Measurements from ENCODE around the gene ID3. TPM values are rescaled to one million over a fixed set of nuclear protein-coding genes. Genes with fewer than 3 reads are reported as not detected.

The ID3 gene
- total RNA-seq, 1 donor from 2014 or later, result 10.8 TPM

Other genes starting within 250 kb of the ID3 start
- 194 and 207 TPM in 2 replicates for gene HNRNPR, start 215.2 kb downstream of the ID3 start, total RNA-seq
- 5.8 and 6.0 TPM in 2 replicates for gene ZNF436, start 189.7 kb downstream of the ID3 start, total RNA-seq
- 4.9 and 5.5 TPM in 2 replicates for gene TCEA3, start 134.8 kb downstream of the ID3 start, total RNA-seq
- 0.22 and 0.32 TPM in 2 replicates for gene ASAP3, start 75.3 kb downstream of the ID3 start, total RNA-seq
- gene E2F2, start 28.3 kb downstream of the ID3 start, total RNA-seq, result 72.5 and 78.8 TPM in 2 replicates
- gene RPL11, start 132.3 kb upstream of the ID3 start, total RNA-seq, result 975 and 1,009 TPM in 2 replicates
- gene ELOA, start 184.0 kb upstream of the ID3 start, total RNA-seq, result 43.0 and 43.6 TPM in 2 replicates
- gene PITHD1, start 218.9 kb upstream of the ID3 start, total RNA-seq, result 57.7 and 59.2 TPM in 2 replicates
- 89.3 and 97.6 TPM in 2 replicates for gene LYPLA2, start 231.6 kb upstream of the ID3 start, total RNA-seq
- gene GALE, start 241.3 kb upstream of the ID3 start, total RNA-seq, result 20.4 and 20.7 TPM in 2 replicates